ENCODE measurements around the gene HDAC5. TPM values are rescaled to one million over a fixed set of nuclear protein-coding genes. Genes with fewer than 3 reads are reported as not detected.
A peak's percentile ranks its signal among the peaks of the same experiment; 100 is the strongest.

Gene HDAC5
- total and polyA plus RNA-seq, 8 donors: 13.3 to 311 (median 19.1) TPM

GRCh38 chr17:44044071-44044470, 79.4 kb downstream of the HDAC5 start:
- Histone ChIP-seq H3K27ac (peak overlapping the region in 4 of 5 donors; percentile 46 to 65 (median 52)), H3K4me3 (no peak overlapping the region), H3K9me3 (no peaks in the 10 kb centered on the region), H3K4me1 (peaks cover 16 to 56% (median 34%) of the 10 kb centered on the region in 4 donors), H3K36me3 (peaks cover 15 to 49% (median 25%) of the 10 kb centered on the region in 4 donors), H3K27me3 (no peaks in the 10 kb centered on the region)
- TF ChIP-seq EP300 (IDR thresholded peaks at IDR 0.05) (no peak), POLR2AphosphoS5 (IDR thresholded peaks at IDR 0.05) (no peak), POLR2A (IDR thresholded peaks at IDR 0.05) (no peak)
- TF ChIP-seq, protein P1, sequence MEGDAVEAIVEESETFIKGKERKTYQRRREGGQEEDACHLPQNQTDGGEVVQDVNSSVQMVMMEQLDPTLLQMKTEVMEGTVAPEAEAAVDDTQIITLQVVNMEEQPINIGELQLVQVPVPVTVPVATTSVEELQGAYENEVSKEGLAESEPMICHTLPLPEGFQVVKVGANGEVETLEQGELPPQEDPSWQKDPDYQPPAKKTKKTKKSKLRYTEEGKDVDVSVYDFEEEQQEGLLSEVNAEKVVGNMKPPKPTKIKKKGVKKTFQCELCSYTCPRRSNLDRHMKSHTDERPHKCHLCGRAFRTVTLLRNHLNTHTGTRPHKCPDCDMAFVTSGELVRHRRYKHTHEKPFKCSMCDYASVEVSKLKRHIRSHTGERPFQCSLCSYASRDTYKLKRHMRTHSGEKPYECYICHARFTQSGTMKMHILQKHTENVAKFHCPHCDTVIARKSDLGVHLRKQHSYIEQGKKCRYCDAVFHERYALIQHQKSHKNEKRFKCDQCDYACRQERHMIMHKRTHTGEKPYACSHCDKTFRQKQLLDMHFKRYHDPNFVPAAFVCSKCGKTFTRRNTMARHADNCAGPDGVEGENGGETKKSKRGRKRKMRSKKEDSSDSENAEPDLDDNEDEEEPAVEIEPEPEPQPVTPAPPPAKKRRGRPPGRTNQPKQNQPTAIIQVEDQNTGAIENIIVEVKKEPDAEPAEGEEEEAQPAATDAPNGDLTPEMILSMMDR (IDR thresholded peaks at IDR 0.05): no peak
- DNase-seq: no peak
- 30 to 72% (median 55%) methylated on average over 1 of the region's 1 CpG for WGBS, 5 donors
- intact Hi-C loops (cut with DNase I; ENCODE audit: low total_unique reads): loop anchor here (10.0 kb wide), 1 partner anchor 61 kb away; no protein-coding TSS in a partner anchor

GRCh38 chr17:44043272-44043696, 80.2 kb downstream of the HDAC5 start:
- H3K27ac ChIP-seq: peak overlapping the region in 4 of 5 donors; percentile 46 to 65 (median 52)
- DNase-seq: no peak
- 45 to 67% (median 60%) methylated on average over 3 to 4 of the region's 4 CpGs for WGBS, 5 donors
- H3K36me3 ChIP-seq: peaks cover 14 to 49% (median 25%) of the 10 kb centered on the region in 4 donors
- no peak overlapping the region for H3K4me3 ChIP-seq
- TF ChIP-seq, protein P1 (IDR thresholded peaks at IDR 0.05): no peak
- TF ChIP-seq EP300 (IDR thresholded peaks at IDR 0.05) (no peak), POLR2A (IDR thresholded peaks at IDR 0.05) (no peak), POLR2AphosphoS5 (IDR thresholded peaks at IDR 0.05) (no peak)
- peaks cover 16 to 56% (median 34%) of the 10 kb centered on the region in 4 donors for H3K4me1 ChIP-seq
- no peaks in the 10 kb centered on the region for H3K9me3 ChIP-seq
- intact Hi-C loops (cut with DNase I; ENCODE audit: low total_unique reads): loop anchor here (10.0 kb wide), 1 partner anchor 62 kb away; no protein-coding TSS in a partner anchor
- no peaks in the 10 kb centered on the region for H3K27me3 ChIP-seq

DNA sequence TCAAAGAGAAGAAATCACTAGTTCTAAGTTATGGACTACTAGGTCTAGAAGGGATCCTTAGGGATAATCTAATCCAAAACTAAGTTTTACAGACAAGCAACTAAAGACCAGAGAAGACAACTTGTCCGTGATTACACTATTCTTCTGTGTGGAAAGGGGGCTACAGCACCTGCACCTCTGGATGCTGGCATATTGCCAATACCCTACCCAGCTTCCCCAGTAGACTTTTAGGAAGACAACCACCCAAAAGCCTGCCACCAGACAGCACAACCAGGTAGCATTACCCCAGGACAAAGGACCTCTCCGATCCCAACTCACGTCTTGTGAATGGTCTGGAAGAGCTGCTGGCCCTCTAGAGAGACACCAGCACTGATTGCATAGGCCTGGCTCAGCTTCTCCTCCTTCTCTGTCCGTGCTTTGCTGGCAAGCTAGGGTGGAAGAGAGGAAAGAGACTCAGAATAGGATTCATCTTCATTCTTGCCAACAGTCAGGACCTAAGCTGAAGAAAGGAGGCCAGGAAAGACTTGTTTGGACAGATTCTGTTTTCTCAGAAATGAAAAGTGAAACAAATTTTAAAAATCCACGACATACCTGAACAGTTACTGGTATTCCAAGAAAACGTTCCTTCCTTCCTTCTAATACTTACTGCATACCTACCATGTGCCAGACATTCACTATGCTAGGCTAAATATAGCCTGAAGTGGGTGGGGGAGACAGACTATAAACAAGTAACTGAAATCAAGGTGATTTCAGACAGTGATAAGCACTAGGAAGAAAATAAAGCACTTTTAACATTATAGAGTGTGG, 83.4 kb downstream of the HDAC5 start:
- no peaks in the 10 kb centered on the region for H3K9me3 ChIP-seq
- DNase-seq: no peak
- TF ChIP-seq, protein P1 (IDR thresholded peaks at IDR 0.05): no peak
- TF ChIP-seq POLR2AphosphoS5 (IDR thresholded peaks at IDR 0.05): no peak
- TF ChIP-seq POLR2A (IDR thresholded peaks at IDR 0.05): no peak
- TF ChIP-seq EP300 (IDR thresholded peaks at IDR 0.05): no peak
- WGBS, 5 donors: 53 to 74% (median 73%) methylated on average over 6 of the region's 6 CpGs
- H3K27me3 ChIP-seq: no peaks in the 10 kb centered on the region
- H3K4me3 ChIP-seq: no peak overlapping the region
- peaks cover 16 to 55% (median 34%) of the 10 kb centered on the region in 4 donors for H3K4me1 ChIP-seq
- H3K27ac ChIP-seq: peak overlapping the region in 3 of 5 donors; percentile 10 to 41 (median 20)
- intact Hi-C loops (cut with DNase I; ENCODE audit: low total_unique reads): loop anchor here (10.0 kb wide), 1 partner anchor 65 kb away; no protein-coding TSS in a partner anchor
- H3K36me3 ChIP-seq: peaks cover 28 to 45% (median 33%) of the 10 kb centered on the region in 4 donors

- no peaks in the 10 kb centered on the region for H3K27me3 ChIP-seq
- intact Hi-C loops (cut with DNase I; ENCODE audit: low total_unique reads): no loop called here
- WGBS, 5 donors: 81 to 93% (median 90%) methylated on average over 3 of the region's 3 CpGs
- H3K4me3 ChIP-seq: no peak overlapping the region
- no peak for DNase-seq
- peaks cover 33 to 50% (median 41%) of the 10 kb centered on the region in 4 donors for H3K36me3 ChIP-seq
- TF ChIP-seq POLR2AphosphoS5 (IDR thresholded peaks at IDR 0.05) (no peak), EP300 (IDR thresholded peaks at IDR 0.05) (no peak), POLR2A (IDR thresholded peaks at IDR 0.05) (no peak)
- TF ChIP-seq, protein P1 (IDR thresholded peaks at IDR 0.05): no peak
- H3K27ac ChIP-seq: no peak overlapping the region
- H3K4me1 ChIP-seq: peaks cover 12 to 41% (median 26%) of the 10 kb centered on the region in 4 donors
- H3K9me3 ChIP-seq: no peaks in the 10 kb centered on the region
These were observed 84.8 kb downstream of the HDAC5 start for GRCh38 chr17:44038604-44039011.
